Stimulated activated CD4-positive, alpha-beta T cell treated with anti-CD3 and anti-CD28 coated beads, Interleukin-1b, Interleukin-23, amount 100 ng/mL, for 4 hours (primary cell): ENCODE measurements around the gene IGF2BP1.

Experiments
- DNase-seq, 2 donors: peaks; one replicate each; pipeline ENCODE4 v3.0.0-alpha.2; 2020; ENCODE audit warnings: low read depth in 2 of 2

Gene IGF2BP1

GRCh38 chr17:48997103-48997826, at the start of gene IGF2BP1:
TSS of gene IGF2BP1 (plus strand) at chr17:48997385. CDS start at chr17:48997746, 361 bp downstream.
- peak in 1 of 2 donors; percentile 26 for DNase-seq

DNA sequence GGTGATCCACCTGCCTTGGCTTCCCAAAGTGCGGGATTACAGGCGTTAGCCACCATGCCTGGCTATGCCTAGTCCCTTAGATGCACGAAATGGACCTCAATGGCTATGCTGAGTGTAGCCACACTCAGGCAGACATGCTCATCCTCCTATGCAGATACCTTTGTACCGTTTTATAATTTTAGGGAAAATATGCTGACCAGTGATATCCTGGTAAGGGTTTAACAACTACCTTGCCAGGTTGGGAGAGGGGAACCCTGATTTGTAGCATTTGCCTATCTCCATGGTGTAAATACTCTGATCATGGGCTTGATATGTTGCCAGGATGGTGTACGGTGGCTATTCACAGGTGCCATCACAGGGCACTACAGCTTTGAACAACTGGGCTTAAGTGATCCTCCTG, 45.6 kb upstream of the IGF2BP1 start:
- no peak for DNase-seq

- no peak for DNase-seq
Observed at GRCh38 chr17:48952904-48953303, 44.3 kb upstream of the IGF2BP1 start.

DNA sequence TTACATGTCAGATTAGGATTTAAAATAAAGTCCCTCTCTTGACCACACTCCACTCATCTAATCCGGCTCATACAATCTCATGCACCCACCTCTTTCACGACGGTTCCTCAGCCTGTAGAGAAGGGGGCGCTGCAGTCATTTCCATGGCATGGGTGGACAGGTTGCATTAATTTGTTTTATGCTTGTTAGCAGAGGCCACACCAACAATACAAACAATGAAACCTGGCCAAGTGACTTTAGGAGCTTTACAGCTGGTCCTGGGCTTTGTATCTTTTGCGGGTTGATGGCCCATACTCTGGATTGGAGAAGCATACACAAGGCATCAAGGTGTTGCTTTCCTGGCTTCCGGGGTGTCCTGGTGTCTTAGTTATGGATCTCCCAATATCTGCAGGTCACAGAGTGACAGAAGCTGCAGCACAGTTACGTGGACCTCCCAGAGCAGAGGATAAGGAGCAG, 42.9 kb upstream of the IGF2BP1 start:
- DNase-seq = no peak

DNA sequence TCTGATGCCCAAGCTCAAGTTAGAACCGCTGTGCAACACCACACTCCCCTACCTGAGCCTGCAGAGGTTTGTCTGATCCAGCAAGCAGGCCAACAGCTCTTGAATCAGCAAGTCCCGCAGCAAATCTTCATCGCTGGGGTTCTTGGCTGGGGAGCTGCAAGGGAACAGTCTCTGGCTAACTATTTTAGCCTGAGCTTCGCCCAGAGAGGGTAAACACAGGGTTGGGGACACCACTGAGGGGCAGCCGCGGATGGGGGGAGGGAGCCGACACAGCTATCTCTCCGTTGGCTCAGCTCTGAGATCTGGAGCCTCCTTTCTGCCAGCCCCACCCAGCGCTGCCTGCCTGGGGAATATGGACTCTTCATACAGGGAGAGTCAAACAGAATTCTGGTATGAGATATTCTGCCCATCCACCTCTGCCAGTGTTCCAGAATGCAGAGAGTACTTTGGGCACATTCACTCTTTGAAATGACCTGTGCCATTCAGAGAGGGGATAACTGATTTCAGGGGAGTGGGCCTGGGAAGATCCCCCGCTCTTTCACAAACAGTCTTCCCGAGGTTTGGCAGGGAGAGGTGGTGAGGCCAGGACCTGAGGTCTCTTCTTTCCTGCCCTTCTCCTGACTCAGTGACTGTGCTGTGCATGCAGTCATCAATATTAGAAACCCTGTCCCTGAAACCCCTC, 36.2 kb upstream of the IGF2BP1 start:
- no peak for DNase-seq

- no peak for DNase-seq
Observed at GRCh38 chr17:48961516-48962233, 35.5 kb upstream of the IGF2BP1 start.

GRCh38 chr17:48970224-48970623, 27.0 kb upstream of the IGF2BP1 start:
- DNase-seq = no peak

DNA sequence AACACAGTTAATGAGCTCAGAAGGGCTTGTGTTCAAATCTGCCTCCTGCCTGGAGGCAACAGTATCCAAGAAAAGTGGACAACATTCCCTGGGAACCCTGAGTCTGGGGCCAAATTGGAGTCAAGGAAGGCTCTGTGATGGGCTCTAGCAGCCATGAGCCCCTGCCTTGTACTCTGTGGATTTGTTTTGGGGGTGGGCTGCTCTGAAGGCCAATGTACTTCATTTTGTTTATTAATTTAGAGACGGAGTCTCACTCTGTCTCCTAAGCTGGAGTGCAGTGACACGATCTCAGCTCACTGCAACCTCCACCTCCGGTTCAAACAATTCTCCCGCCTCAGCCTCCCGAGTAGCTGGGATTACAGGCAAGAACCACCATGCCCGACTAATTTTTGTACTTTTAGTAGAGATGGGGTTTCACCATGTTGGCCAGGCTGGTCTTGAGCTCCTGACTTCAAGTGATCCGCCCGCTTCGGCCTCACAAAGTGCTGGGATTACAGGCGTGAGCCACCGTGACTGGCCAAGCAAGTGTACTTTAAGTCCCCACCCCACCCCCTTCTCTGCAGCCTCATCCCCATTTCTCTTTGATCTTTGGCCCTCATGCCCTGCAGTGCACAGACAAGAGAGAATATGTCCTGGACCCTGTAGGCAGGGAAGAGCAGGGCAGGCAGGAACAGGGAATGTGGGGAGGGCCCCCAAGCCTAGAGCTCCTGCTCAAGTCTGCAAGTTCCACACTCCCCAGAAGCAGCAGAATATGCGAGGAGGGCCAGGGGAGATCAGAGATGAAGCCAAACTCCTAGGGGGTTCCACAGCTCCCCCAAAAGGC, 26.1 kb upstream of the IGF2BP1 start:
- no peak for DNase-seq

GRCh38 chr17:48972749-48973097, 24.5 kb upstream of the IGF2BP1 start:
- DNase-seq = no peak

DNA sequence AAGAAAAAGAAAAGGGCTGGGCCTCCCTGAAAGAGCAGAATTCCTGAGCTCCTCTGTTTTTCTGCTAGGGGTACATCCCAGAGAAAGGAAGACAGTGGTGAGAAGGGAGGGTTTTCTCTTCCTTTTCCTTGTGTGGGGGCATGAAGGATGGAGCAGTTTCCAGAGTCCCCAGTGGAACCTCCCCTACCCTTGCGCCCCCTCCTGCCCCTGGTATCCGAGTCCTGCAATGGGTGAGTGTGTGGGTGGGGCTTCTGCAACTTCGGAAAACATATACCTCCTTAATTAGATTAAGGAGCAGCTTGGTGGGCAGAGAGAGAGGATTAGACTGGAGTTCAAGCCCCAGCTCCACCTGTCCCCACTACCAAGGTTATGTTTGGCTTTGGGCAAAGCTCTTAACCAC, 23.4 kb upstream of the IGF2BP1 start:
- no peak for DNase-seq

DNA sequence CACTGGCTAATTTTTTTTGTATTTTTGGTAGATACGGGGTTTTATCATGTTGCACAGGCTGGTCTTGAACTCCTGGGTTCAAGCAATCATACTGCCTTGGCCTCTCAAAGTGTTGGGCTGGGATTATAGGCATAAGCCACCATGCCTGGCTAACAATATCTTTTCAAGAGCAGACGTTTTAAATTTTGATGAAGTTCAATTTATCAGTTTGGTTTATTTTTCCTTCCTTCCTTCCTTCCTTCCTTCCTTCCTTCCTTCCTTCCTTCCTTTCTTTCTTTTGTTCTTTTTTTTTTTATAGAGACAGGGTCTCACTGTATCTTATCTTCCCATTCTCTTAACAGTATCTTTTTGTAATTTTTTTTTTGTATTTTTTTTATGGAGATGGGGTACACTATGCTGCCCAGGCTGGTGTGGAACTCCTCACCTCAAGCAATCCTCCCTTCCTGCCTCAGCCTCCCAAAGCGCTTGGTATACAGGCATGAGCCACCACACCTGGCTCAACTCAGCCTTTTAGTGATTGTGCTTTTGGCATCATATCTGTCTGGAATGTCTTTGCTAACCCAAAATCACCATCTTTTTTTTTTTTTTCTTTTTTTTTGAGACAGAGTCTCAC, 15.2 kb upstream of the IGF2BP1 start:
- DNase-seq = no peak

- DNase-seq = no peak
Observed at GRCh38 chr17:48985436-48986245, 11.5 kb upstream of the IGF2BP1 start.

DNA sequence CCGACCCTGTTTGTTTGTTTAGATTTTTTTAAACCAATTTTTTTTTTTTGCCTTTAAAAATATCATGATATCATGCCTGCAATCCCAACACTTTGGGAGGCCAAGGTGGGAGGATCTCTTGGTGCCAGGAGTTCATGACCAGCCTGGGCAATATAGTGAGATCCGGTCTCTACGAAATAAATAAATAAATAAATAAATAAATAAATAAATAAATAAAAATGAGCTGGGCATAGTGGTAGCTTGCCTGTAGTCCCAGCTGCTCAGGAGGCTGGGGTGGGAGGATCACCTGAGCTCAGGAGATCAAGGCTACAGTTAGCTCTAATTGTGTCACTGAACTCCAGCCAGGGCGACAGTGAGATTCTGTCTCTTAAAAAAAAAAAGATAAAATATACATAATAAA, 8.1 kb upstream of the IGF2BP1 start:
- DNase-seq = no peak

- DNase-seq = no peak
Observed at GRCh38 chr17:48990882-48991357, 6.3 kb upstream of the IGF2BP1 start.

DNA sequence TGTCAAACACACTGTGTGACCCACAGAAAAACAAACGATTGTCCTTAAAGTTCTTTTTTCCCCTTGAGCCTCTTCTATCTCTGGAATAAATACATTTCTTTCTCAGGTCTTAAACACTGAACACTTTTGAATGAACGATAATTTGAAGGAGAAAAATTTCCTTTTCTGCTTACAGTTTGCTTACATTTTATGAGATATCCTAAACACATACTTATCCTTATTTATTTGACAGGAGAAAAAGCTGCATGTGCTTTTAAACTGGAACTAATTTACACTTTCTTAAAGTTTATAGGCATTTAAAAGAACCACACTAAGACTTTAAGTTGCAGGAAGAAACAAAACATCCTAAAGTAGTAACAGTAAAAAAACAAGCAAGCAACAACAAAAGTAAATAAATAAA, 4.7 kb upstream of the IGF2BP1 start:
- DNase-seq = no peak

DNA sequence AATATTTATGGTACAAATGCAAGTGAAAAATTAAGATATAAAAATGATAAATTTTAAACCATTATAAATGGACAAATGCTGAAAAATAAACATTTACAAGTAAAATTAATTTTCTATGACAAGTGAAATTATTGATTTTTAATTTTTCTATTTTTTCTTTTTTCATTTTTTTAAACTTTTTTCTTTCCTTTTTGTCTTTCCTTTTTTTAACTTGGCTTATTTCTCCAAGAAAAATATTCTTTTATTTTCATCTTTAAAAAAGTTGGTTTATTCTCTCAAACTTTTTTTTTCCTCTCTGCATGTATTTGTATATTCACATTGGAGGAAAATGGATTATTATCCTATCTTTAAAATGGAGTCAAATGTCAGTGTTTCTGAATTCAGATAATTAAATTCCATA, 3.9 kb upstream of the IGF2BP1 start:
- no peak for DNase-seq

GRCh38 chr17:48993951-48994350, 3.2 kb upstream of the IGF2BP1 start:
- DNase-seq = no peak

DNA sequence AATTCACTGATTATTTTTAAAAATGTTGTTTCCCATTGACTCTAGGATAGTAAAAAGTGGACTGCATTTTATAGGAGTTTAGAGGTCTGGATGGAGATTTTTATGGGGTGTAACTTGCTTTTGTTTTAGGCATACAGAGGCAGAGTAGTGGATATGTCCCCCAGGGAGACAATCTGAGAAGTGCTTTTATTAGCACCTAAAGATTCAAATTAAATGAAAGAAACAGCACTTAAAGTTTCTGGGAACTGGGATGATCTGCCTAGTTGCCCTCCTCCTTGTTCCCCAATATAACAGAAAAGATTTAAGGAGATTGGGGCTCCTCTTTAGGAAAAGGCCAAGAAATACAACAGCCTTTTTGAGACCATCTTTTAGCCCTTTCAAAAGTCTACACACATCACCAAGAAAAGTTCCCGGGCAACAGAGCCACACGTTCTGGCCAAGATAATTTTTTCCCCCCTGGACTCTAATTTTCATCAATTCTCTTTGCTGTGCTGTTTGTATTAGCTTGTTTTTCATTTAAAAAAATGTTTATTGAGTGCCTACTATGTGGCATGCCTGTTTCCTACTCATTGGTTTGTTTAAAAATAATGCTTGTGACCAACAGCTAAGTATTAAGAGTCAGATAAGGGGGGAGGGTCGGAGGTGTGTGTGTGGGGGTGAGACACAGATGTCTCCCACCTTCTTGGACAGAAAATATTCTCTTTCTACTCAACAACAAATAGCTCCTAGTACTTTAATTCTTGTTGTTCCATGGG, 2.5 kb upstream of the IGF2BP1 start:
- no peak for DNase-seq

DNA sequence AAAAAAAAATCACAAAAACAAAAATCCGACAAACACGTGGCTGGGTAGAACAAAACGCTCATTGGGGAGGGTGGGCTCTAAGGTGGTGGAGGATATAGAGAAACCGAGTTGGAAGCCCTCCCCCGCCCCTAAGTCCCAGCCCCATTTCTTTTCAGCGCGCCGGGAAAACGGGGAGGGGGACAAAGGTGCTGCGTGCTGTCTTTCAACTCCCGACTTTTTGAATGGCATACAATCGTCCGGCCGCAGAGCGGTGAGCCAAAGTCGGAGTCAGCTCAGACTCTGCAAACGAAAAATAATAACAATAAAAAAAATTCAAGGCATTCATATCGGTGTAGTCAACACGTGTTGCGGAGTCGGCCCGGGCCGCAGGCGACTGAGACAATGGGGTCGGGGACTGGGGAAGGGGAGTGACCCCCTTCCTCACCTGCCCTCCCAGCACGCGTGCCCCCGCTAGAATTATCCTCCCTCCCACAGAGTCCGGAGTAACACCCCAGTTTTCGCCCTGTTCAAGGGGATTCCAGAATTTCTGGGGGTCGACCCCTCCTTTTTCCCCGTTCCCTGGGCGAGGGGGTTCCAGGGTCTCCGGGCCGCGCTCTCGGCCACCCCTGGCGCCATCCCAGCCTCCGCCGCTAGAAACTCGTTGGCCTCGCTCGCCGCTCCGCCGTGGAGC, 1.7 kb upstream of the IGF2BP1 start:
- DNase-seq = peak in 1 of 2 donors; percentile 10
